Brain microvascular endothelial cell (primary cell): ENCODE measurements around the gene ZNF576.

ENCODE experiments used
- DNase-seq: peaks from one replicate; pipeline ENCODE4 v3.0.0-alpha.2; 2020
- H3K27ac ChIP-seq: fragments of 250-450 bp; sonication (Bioruptor Pico); 2 replicates; pipeline ENCODE4 v1.5.1; 2020; ENCODE audit warnings: mild to moderate bottlenecking, moderate library complexity
- H3K27me3 ChIP-seq: fragments of 250-450 bp; sonication (Bioruptor Pico); replicated peaks from 2 replicates; pipeline ENCODE4 v1.5.1; 2020; ENCODE audit warnings: mild to moderate bottlenecking
- H3K36me3 ChIP-seq: fragments of 250-450 bp; sonication (Bioruptor Pico); replicated peaks from 2 replicates; pipeline ENCODE4 v1.5.1; 2020; ENCODE audit warnings: mild to moderate bottlenecking
- H3K4me3 ChIP-seq: 2 replicates; pipeline ENCODE4 v1.5.1; 2011; ENCODE audit warnings: low read depth, mild to moderate bottlenecking, control low read depth, low read length, moderate library complexity
- CTCF ChIP-seq: IDR thresholded peaks from 2 replicates; pipeline ENCODE4 v1.5.1; 2011; ENCODE audit warnings: low read depth, mild to moderate bottlenecking, moderate library complexity, low read length, control low read depth, inconsistent platforms; ENCODE audit errors: missing control alignments
- in situ Hi-C: cut with HindIII; loops from 2 replicates; pipeline ENCODE4 v1.10.0; 2017; ENCODE audit warnings: low sequenced_read_pairs, low pct_ligation_motif_present

ZNF576 gene

GRCh38 chr19:43553656-43554055 is 42.7 kb upstream of the ZNF576 start:
- DNase-seq, result no peak
- H3K27ac ChIP-seq, result no peak overlapping the region
- no peak overlapping the region for H3K4me3 ChIP-seq
- no peak for TF ChIP-seq CTCF
- in situ Hi-C loops, result no loop called here
- no peaks in the 10 kb centered on the region for H3K27me3 ChIP-seq
- peaks cover 21% of the 10 kb centered on the region for H3K36me3 ChIP-seq

GRCh38 chr19:43554317-43554895 is 42.0 kb upstream of the ZNF576 start:
- in situ Hi-C loops, result no loop called here
- peaks cover 21% of the 10 kb centered on the region for H3K36me3 ChIP-seq

GRCh38 chr19:43555185-43555770 is 41.1 kb upstream of the ZNF576 start:
- Histone ChIP-seq H3K27me3 (no peaks in the 10 kb centered on the region), H3K27ac (no peak overlapping the region), H3K36me3 (peaks cover 21% of the 10 kb centered on the region), H3K4me3 (no peak overlapping the region)
- in situ Hi-C loops, result no loop called here
- peak; percentile 97 for TF ChIP-seq CTCF
- peak; percentile 68 for DNase-seq

More at GRCh38 chr19:43554317-43554895, 42.0 kb upstream of the ZNF576 start:
- DNase-seq, result no peak
- no peak for TF ChIP-seq CTCF
- H3K27me3 ChIP-seq, result no peaks in the 10 kb centered on the region
- no peak overlapping the region for H3K4me3 ChIP-seq
- H3K27ac ChIP-seq, result no peak overlapping the region

GRCh38 chr19:43560687-43561086 is 35.7 kb upstream of the ZNF576 start:
- H3K27ac ChIP-seq, result no peak overlapping the region
- H3K36me3 ChIP-seq, result no peaks in the 10 kb centered on the region
- H3K27me3 ChIP-seq, result no peaks in the 10 kb centered on the region
- H3K4me3 ChIP-seq, result no peak overlapping the region
- TF ChIP-seq CTCF, result peak; percentile 58
- in situ Hi-C loops, result no loop called here
- peak; percentile 49 for DNase-seq

- no peak overlapping the region for H3K4me3 ChIP-seq
- H3K27ac ChIP-seq, result no peak overlapping the region
- in situ Hi-C loops, result no loop called here
Measured at GRCh38 chr19:43561139-43561970, 35.0 kb upstream of the ZNF576 start.

More at GRCh38 chr19:43561139-43561970, 35.0 kb upstream of the ZNF576 start:
- Histone ChIP-seq H3K36me3 (no peaks in the 10 kb centered on the region), H3K27me3 (no peaks in the 10 kb centered on the region)
- no peak for TF ChIP-seq CTCF
- no peak for DNase-seq
